ENCODE measurements around the gene CDH3. TPM values are rescaled to one million over a fixed set of nuclear protein-coding genes. Genes with fewer than 3 reads are reported as not detected.

Gene CDH3
- polyA plus RNA-seq, 3 donors, result 0.25 to 1.4 (median 1.2) TPM

- WGBS, 3 donors, result 1 to 2% (median 2%) methylated on average over 58 to 66 of the region's 66 CpGs
These were observed 631 bp downstream of the CDH3 start for GRCh38 chr16:68645494-68646388.

GRCh38 chr16:68646953-68647659 lies 2.0 kb downstream of the CDH3 start:
- 50 to 81% (median 58%) methylated on average over 18 of the region's 18 CpGs for WGBS, 3 donors

More at GRCh38 chr16:68645494-68646388, 631 bp downstream of the CDH3 start:
- no peak overlapping the region for H3K27ac ChIP-seq (ENCODE audit: low read depth, low read length)

GRCh38 chr16:68651136-68651535 lies 6.0 kb downstream of the CDH3 start:
- WGBS, 3 donors, result 87 to 92% (median 89%) methylated on average over 12 of the region's 12 CpGs
- no peak overlapping the region for H3K27ac ChIP-seq (ENCODE audit: low read depth, low read length)

More at GRCh38 chr16:68646953-68647659, 2.0 kb downstream of the CDH3 start:
- H3K27ac ChIP-seq (ENCODE audit: low read depth, low read length), result no peak overlapping the region

- 92 to 99% (median 96%) methylated on average over 2 of the region's 2 CpGs for WGBS, 3 donors
- no peak overlapping the region for H3K27ac ChIP-seq (ENCODE audit: low read depth, low read length)
These were observed 7.5 kb downstream of the CDH3 start for GRCh38 chr16:68652659-68653058.

- 71 to 90% (median 75%) methylated on average over 6 of the region's 6 CpGs for WGBS, 3 donors
These were observed 10.7 kb downstream of the CDH3 start for GRCh38 chr16:68655806-68656205.

GRCh38 chr16:68656751-68657150 lies 11.6 kb downstream of the CDH3 start:
- 63 to 70% (median 66%) methylated on average over 2 of the region's 2 CpGs for WGBS, 3 donors

More at GRCh38 chr16:68655806-68656205, 10.7 kb downstream of the CDH3 start:
- H3K27ac ChIP-seq (ENCODE audit: low read depth, low read length), result no peak overlapping the region

GRCh38 chr16:68658341-68658973 lies 13.3 kb downstream of the CDH3 start:
- WGBS, 3 donors, result 58 to 77% (median 71%) methylated on average over 13 of the region's 13 CpGs

More at GRCh38 chr16:68656751-68657150, 11.6 kb downstream of the CDH3 start:
- H3K27ac ChIP-seq (ENCODE audit: low read depth, low read length), result no peak overlapping the region

GRCh38 chr16:68658974-68659360 lies 13.9 kb downstream of the CDH3 start:
- H3K27ac ChIP-seq (ENCODE audit: low read depth, low read length), result no peak overlapping the region
- WGBS, 3 donors, result 60 to 71% (median 68%) methylated on average over 1 of the region's 1 CpG

More at GRCh38 chr16:68658341-68658973, 13.3 kb downstream of the CDH3 start:
- no peak overlapping the region for H3K27ac ChIP-seq (ENCODE audit: low read depth, low read length)

- H3K27ac ChIP-seq (ENCODE audit: low read depth, low read length), result no peak overlapping the region
- WGBS, 3 donors, result 48 to 51% (median 51%) methylated on average over 8 of the region's 8 CpGs
These were observed 14.6 kb downstream of the CDH3 start for GRCh38 chr16:68659412-68660358.

GRCh38 chr16:68660359-68660795 lies 15.3 kb downstream of the CDH3 start:
- WGBS, 3 donors, result 53 to 79% (median 69%) methylated on average over 6 of the region's 6 CpGs
- H3K27ac ChIP-seq (ENCODE audit: low read depth, low read length), result no peak overlapping the region

GRCh38 chr16:68662035-68662434 lies 16.9 kb downstream of the CDH3 start:
- no peak overlapping the region for H3K27ac ChIP-seq (ENCODE audit: low read depth, low read length)
- 74 to 100% (median 95%) methylated on average over 1 of the region's 1 CpG for WGBS, 3 donors

- 70 to 75% (median 72%) methylated on average over 2 of the region's 2 CpGs for WGBS, 3 donors
- H3K27ac ChIP-seq (ENCODE audit: low read depth, low read length), result no peak overlapping the region
These were observed 19.2 kb downstream of the CDH3 start for GRCh38 chr16:68664297-68664696.

GRCh38 chr16:68665501-68665900 lies 20.4 kb downstream of the CDH3 start:
- WGBS, 3 donors, result 86 to 93% (median 89%) methylated on average over 5 of the region's 5 CpGs

GRCh38 chr16:68668266-68668665 lies 23.2 kb downstream of the CDH3 start:
- no peak overlapping the region for H3K27ac ChIP-seq (ENCODE audit: low read depth, low read length)
- 47 to 83% (median 65%) methylated on average over 4 of the region's 4 CpGs for WGBS, 3 donors

More at GRCh38 chr16:68665501-68665900, 20.4 kb downstream of the CDH3 start:
- no peak overlapping the region for H3K27ac ChIP-seq (ENCODE audit: low read depth, low read length)

- H3K27ac ChIP-seq (ENCODE audit: low read depth, low read length), result no peak overlapping the region
- 78 to 85% (median 79%) methylated on average over 5 of the region's 5 CpGs for WGBS, 3 donors
These were observed 31.2 kb downstream of the CDH3 start for GRCh38 chr16:68676113-68676860.

GRCh38 chr16:68681038-68681437 lies 35.9 kb downstream of the CDH3 start:
- 87 to 92% (median 91%) methylated on average over 2 of the region's 2 CpGs for WGBS, 3 donors
- no peak overlapping the region for H3K27ac ChIP-seq (ENCODE audit: low read depth, low read length)
